ENCODE measurements around the gene EMC6.

EMC6 gene

GRCh38 chr17:3669548-3669947 lies 936 bp downstream of the EMC6 start:
- no peak for TF ChIP-seq CTCF (IDR thresholded peaks at IDR 0.05; ENCODE audit: control insufficient read depth, extremely low read depth, insufficient read depth)
- peak overlapping the region; percentile 95 for H3K4me3 ChIP-seq (ENCODE audit: low read depth, low read length)
- no peak for DNase-seq (ENCODE audit: low read depth)

- TF ChIP-seq CTCF (IDR thresholded peaks at IDR 0.05; ENCODE audit: control insufficient read depth, extremely low read depth, insufficient read depth): no peak
- no peak overlapping the region for H3K4me3 ChIP-seq (ENCODE audit: low read depth, low read length)
- no peak for DNase-seq (ENCODE audit: low read depth)
These were observed 4.0 kb downstream of the EMC6 start for GRCh38 chr17:3672571-3672970.

GRCh38 chr17:3675886-3676285 lies 7.3 kb downstream of the EMC6 start:
- no peak for TF ChIP-seq CTCF (IDR thresholded peaks at IDR 0.05; ENCODE audit: control insufficient read depth, extremely low read depth, insufficient read depth)
- no peak for DNase-seq (ENCODE audit: low read depth)
- H3K4me3 ChIP-seq (ENCODE audit: low read depth, low read length): no peak overlapping the region

GRCh38 chr17:3678095-3678820 lies 9.6 kb downstream of the EMC6 start:
- TF ChIP-seq CTCF (IDR thresholded peaks at IDR 0.05; ENCODE audit: control insufficient read depth, extremely low read depth, insufficient read depth): no peak
- H3K4me3 ChIP-seq (ENCODE audit: low read depth, low read length): no peak overlapping the region
- DNase-seq (ENCODE audit: low read depth): no peak

- H3K4me3 ChIP-seq (ENCODE audit: low read depth, low read length): no peak overlapping the region
These were observed 10.4 kb downstream of the EMC6 start for GRCh38 chr17:3678821-3679530.

GRCh38 chr17:3679531-3680126 lies 11.0 kb downstream of the EMC6 start:
- no peak for DNase-seq (ENCODE audit: low read depth)
- no peak for TF ChIP-seq CTCF (IDR thresholded peaks at IDR 0.05; ENCODE audit: control insufficient read depth, extremely low read depth, insufficient read depth)
- no peak overlapping the region for H3K4me3 ChIP-seq (ENCODE audit: low read depth, low read length)

More at GRCh38 chr17:3678821-3679530, 10.4 kb downstream of the EMC6 start:
- DNase-seq (ENCODE audit: low read depth): no peak
- TF ChIP-seq CTCF (IDR thresholded peaks at IDR 0.05; ENCODE audit: control insufficient read depth, extremely low read depth, insufficient read depth): no peak
